HG03097 (cell line): Measurements from ENCODE around the gene ZNF462.

Source experiments
- ATAC-seq: cut with Tn5 transposase; IDR thresholded peaks from one replicate; pipeline ENCODE4 v1.9.1; 2021; ENCODE audit not compliant: unreplicated experiment, low FRiP score

The ZNF462 gene

GRCh38 chr9:106860721-106861639 lies 2.0 kb upstream of the ZNF462 start:
- no peak for ATAC-seq

DNA sequence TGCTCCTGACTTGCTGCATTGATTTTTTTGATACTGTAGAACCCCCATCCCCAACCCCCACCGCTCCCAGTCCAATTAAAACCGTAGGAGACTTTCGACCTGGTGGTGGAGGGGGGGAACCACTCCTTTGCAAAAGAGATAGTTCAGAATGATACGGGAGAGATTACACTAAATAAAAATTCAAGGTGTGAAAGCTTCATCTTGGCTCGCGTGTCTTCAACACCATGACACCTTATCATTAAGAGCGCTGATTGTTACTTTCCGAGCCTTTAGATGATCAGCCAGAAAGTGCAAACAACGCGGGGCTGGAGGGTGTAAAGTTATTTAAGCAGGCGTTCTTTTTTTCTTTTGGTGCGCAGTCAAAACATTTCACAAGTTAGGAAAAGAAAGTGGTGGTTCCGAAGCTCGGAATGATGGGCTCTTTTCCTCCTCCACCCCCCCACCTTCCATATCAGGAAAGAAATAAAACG lies 1.3 kb upstream of the ZNF462 start:
- ATAC-seq: no peak

GRCh38 chr9:106862110-106862820 lies 701 bp upstream of the ZNF462 start:
- no peak for ATAC-seq

GRCh38 chr9:106864373-106865143 lies 1.6 kb downstream of the ZNF462 start:
- no peak for ATAC-seq

- no peak for ATAC-seq
These were observed 3.3 kb downstream of the ZNF462 start for GRCh38 chr9:106866243-106866642.

DNA sequence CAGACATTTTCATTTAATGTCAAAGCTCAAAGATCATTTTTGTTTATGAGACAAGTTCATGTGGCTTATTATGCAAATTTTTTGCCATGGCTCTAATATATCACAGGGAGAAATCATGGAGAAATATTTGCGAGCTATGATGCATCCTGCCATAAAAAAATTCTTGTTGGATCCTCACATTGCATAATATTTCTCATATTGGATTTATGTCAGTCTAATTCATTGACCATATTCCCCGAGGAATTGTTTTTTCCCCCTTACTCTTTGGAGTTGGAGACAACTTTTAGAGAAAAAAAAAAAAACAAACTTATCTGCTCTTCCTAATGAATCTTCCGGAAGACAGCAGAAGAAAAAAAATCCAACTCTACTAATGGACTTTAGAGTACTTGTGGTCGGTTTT lies 4.3 kb downstream of the ZNF462 start:
- no peak for ATAC-seq

GRCh38 chr9:106868087-106868486 lies 5.1 kb downstream of the ZNF462 start:
- no peak for ATAC-seq

- ATAC-seq: no peak
These were observed 5.6 kb downstream of the ZNF462 start for GRCh38 chr9:106868565-106868964.

GRCh38 chr9:106869028-106869427 lies 6.1 kb downstream of the ZNF462 start:
- no peak for ATAC-seq

GRCh38 chr9:106869458-106869857 lies 6.5 kb downstream of the ZNF462 start:
- ATAC-seq: no peak

GRCh38 chr9:106872641-106873040 lies 9.7 kb downstream of the ZNF462 start:
- ATAC-seq: no peak

GRCh38 chr9:106874031-106874430 lies 11.1 kb downstream of the ZNF462 start:
- no peak for ATAC-seq

GRCh38 chr9:106874652-106875051 lies 11.7 kb downstream of the ZNF462 start:
- ATAC-seq: no peak

DNA sequence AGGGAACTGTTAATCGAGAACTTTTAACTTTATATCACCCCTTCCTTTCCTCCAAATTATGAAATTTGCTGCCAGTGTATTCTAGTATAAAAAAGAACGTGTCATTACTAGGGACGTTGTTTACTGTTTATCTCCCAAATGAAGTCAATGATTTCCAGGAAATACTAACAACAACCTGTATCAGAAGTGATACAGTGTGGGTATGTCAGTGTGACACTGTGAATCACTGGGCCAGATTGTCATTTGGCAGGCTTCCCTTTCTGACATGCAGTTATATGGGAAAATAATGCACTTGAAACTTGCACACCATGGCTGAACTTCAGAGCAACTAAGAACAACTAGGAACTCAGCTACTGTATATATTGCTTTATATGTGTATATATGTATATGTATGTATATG lies 12.6 kb downstream of the ZNF462 start:
- ATAC-seq: no peak

GRCh38 chr9:106877345-106877744 lies 14.4 kb downstream of the ZNF462 start:
- ATAC-seq: no peak

- ATAC-seq: no peak
These were observed 15.3 kb downstream of the ZNF462 start for GRCh38 chr9:106878081-106878837.

DNA sequence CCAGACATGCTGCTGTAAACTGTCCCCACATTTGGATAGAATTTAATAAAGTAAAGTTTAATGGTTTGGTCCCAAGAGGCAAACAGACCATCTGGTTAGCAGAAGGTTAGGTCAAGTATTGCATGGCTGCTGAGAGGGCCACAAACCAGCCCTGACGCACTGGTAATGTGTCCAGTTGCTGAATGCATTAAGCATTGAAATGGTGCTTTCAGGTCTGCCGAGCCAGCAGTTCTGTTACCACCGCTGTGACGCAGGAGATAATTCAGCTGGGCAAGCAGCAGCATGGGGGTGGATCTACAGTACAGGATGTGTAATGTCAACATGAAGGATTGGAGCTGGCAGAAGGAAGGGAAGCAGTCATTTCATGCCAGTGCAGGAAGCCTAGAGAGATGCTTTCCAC lies 16.0 kb downstream of the ZNF462 start:
- ATAC-seq: no peak

DNA sequence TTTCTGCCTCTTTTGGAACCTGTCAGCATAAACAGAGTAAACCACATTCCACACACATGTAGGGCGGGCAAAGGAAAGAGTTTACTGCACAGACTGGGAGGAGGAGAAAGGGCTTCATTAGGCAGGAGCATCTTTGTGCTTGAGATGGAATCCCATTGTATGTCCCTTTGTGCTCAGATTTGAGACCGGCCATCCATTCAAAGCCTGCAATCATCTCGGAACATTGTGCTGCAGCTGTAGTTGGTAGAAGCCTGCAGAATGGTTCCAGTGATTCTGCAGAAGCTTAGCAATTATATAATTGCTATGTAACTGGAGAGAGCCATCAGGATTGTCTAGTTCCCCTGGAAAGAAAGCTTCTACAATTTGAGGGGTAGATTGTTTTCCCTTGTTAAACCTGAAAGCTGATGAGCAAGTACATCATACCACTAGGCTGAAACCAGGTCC lies 16.5 kb downstream of the ZNF462 start:
- no peak for ATAC-seq

- no peak for ATAC-seq
These were observed 17.1 kb downstream of the ZNF462 start for GRCh38 chr9:106880081-106880480.

GRCh38 chr9:106880863-106881262 lies 17.9 kb downstream of the ZNF462 start:
- no peak for ATAC-seq
